OCI-M2 (cell line): ENCODE results near the gene XAGE3.
"Not testable (repeated sequence)": the region's sequence is repeated elsewhere in the genome, so short reads cannot be mapped to it uniquely, and the experiment has no call there.

Experiments used
- DNase-seq: peaks from one replicate; lab custom pipeline; 2025; ENCODE audit not compliant: unreplicated experiment; lab: John Stamatoyannopoulos, UW

The XAGE3 gene, protein sequence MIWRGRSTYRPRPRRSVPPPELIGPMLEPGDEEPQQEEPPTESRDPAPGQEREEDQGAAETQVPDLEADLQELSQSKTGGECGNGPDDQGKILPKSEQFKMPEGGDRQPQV

GRCh38 chrX:52867610-52868348 lies at the start of gene XAGE3:
Gene XAGE3, minus strand, starts transcription at chrX:52868083. Its CDS starts 950 bp downstream, at chrX:52867133.
- DNase-seq = no peak

DNA sequence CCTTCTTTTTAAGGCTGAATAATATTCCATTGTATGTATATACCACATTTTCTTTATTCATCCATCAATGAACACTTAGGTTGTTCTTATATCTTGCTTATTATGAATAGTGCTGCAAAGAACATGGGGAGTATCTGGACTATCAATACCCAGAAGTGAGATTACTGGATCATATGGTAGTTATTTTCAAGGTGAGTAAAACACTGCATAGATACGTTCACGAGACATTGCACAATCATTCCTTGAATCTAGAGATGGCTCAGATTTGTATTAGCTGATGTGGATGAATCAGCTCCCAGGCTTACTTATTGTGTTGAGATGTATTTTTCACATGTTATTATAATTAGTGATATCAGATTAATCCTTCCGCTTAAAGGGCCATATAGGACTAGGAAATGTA lies 46.8 kb upstream of the XAGE3 start:
- not testable (repeated sequence) for DNase-seq

GRCh38 chrX:52913681-52914080 lies 45.8 kb upstream of the XAGE3 start:
- not testable (repeated sequence) for DNase-seq

- DNase-seq = not testable (repeated sequence)
These were observed 41.6 kb upstream of the XAGE3 start for GRCh38 chrX:52909313-52909969.

GRCh38 chrX:52907900-52908299 lies 40.0 kb upstream of the XAGE3 start:
- DNase-seq = not testable (repeated sequence)

GRCh38 chrX:52907137-52907536 lies 39.3 kb upstream of the XAGE3 start:
- not testable (repeated sequence) for DNase-seq

GRCh38 chrX:52906072-52906471 lies 38.2 kb upstream of the XAGE3 start:
- not testable (repeated sequence) for DNase-seq

DNA sequence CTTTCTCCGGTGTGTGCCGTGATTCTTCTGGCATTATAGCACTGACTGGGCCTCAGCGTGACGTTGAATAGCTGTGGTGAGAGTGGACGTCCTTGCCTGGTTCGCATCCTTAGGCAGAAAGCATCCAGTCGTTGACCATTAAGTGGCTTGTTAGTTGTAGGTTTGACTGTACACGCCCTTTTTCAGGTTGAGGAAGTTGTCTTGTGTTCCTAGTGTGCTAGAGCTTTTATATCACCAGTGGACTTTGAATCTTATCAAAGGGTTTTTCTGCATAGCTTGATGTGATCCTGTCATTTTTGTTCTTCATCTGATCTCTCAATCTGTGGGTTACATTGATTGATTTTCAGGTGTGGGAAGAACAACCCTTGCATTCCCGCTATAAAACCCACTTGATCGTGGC lies 37.6 kb upstream of the XAGE3 start:
- DNase-seq = not testable (repeated sequence)

DNA sequence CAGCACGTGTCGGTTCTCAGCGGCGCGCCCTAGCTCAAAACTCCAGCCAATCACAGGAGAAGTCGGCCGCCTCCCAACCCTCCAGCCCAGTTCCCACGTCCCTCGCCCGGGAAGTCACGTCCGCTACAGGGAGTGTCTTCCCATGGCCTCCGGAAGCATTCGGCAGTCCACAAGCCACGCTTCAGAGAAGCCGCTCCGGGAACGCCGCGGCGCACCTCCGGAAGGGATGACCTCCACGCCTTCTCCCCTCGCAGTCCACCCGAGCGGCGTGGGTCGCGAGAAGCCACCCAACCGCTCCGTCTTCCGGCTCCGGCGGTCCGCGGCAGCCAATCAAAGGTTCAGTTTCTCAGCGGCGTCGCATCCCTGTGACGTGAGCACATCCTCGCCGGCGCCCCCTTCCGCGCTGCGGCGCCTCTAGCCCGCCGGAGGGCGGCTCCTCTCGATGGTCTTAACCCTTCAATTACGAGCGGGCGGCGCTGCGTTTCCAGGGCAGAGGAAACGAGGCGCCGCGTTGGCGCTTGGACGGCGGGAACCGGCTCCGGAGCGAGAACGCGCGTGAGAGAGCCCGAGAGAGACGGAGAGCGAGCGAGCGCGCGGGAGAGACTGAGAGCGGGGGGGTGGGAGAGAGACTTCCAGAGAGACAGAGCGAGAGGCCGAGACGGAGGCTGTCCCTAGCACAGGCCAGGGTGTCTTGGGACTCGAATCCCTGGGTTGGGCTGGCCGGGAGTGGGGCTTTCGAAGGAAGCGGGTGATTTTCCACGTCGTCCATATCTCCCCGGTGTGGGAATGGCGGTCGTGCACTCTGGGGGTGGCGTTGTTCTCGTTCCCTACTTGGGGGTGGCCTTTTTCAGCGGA lies 29.2 kb upstream of the XAGE3 start, which contains the start of gene FAM156B:
Gene FAM156B (plus strand): TSS at position 476 of the 855 bp plus-strand sequence. CDS start 9,896 bp downstream, outside the sequence.
- not testable (repeated sequence) for DNase-seq

DNA sequence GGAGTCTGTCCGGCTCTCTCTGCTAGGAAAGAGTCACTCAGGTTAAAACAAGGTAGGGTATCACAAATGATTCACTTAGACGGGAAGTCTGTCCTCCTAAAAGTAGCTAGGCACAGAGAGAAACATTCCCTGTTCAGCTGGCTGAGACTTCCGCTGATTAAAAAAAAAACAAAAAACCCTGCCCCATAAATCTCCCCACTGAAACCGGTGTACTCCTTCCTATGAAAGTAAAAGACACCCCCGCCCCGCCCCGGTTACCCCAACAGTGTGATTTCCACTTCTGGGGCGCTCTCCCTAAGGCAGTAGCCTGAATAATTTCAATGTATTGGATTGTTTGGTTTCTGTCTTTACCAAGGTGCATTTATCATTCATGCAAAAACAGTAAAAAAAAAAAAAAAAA lies 28.6 kb upstream of the XAGE3 start:
- not testable (repeated sequence) for DNase-seq

- DNase-seq = not testable (repeated sequence)
These were observed 20.2 kb upstream of the XAGE3 start for GRCh38 chrX:52888090-52888489.

DNA sequence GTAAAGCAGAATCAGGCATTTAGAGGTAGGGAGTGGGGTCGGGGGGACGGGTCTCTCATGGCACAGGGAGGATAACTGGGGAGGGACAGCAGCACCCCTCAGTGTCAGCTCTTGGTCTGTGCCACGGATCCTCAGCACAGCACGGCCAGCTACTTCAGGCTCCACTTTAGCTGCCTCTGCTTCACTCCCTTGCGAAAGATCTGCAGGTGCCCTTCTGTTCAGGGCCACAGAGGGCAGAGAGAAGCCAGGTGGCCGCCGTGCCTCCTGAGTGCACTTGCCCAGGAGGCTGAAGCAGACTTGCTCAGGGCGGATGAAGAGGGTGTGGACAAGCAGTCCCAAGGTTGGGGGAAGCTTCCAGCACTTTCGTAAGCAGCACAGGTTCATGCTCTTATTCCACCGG lies 19.6 kb upstream of the XAGE3 start:
- not testable (repeated sequence) for DNase-seq

DNA sequence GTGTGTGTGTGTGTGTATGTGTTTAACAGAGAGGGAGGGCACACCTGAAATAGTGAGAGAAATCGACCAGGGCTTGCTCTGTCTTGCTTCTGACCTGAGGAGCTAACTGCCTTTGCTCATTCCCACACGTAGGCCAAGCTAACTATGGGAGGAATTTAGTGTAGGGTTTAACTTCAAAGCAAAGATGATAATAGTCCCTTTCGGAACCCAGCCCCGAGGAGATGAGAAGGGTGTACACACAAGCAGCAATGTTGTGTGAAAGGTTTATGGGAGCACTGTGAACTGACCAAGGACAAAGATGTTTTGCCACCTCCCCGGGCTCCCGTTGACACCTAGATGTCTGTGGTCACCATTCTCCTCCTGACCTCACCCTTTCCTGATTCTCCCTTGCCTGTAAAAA lies 8.5 kb upstream of the XAGE3 start:
- DNase-seq = not testable (repeated sequence)

DNA sequence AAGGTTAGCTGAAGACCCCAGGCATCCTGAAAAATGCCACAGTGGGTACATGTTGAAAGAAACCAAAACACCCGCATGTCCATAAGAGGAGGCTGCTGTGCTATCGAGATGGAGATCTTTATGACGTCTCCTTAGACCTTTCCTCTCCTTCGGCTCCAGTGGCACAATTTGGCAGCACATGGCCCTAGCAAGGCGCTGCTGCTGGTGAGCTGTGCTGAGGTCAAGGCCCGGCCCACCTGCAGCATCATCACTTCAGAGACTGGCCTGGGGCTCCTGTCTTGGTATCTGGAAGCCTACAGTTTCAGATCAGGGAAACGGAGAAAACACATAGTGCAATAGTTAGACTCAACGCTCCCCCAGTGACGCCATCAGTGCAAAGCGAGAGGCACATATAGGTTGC lies 7.6 kb upstream of the XAGE3 start:
- not testable (repeated sequence) for DNase-seq

DNA sequence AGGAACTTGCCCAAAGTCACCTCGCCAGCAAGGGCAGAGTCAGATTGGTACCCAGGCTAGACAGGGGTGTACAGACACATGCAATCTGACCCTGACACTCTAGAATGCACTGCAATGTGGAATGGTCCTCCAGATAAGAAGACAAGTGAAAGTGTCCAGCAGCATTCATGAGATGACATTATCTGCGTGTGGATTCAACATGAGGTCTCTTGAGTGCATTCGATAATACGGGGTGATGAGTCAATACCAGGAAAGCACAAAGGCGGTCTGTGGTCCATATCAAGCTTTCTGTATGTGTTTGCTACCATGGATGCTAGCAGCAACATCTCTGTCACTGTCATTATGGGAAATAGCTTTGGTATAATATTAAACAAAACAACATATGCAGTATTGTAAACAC lies 6.8 kb upstream of the XAGE3 start:
- DNase-seq = no peak

- DNase-seq = not testable (repeated sequence)
These were observed 5.9 kb upstream of the XAGE3 start for GRCh38 chrX:52873825-52874224.

DNA sequence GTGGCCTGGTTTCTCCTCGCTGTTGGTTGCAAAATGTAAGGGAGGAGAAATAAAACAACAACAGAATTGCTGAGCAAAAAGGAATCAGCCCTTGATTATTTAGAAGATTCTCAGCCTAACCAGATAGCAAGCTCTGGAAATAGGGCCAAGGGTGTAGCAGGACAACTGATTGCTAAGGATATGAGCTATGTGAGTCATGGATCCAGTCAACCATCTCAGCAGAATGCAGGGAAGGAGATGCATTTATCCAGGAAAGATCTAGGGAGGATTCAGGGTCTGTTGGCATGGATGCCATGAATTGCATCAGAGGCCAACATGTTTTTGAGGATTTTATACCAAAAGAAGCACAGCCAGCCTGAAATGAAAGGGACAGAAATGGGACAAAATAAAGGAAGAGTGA lies 2.2 kb upstream of the XAGE3 start:
- DNase-seq = no peak

- no peak for DNase-seq
These were observed 2.4 kb downstream of the XAGE3 start for GRCh38 chrX:52865343-52865998.

DNA sequence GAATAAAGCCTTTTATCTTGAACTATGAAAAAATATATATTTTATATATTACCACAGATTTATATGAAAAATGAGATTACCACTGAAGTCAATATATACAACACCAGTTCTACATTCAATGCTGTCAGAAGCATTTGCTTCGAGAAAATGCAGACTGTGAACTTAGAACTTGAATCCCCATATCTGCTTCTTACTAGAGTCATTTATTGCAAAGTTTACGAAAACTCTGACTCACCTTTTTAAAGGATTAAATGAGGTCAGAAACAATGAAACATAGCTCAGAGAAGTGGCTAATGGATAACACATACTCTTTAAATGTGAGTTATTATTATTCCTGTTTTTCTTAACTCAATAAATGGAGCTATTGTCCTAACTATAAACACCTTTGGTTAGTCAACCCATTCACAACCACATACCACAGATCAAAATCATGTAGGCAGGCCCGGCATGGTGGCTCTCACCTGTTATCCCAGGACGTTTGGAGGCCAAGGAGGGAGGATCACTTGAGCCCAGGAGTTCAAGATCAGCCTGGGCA lies 10.8 kb downstream of the XAGE3 start:
- DNase-seq = not testable (repeated sequence)

- no peak for DNase-seq
These were observed 15.6 kb downstream of the XAGE3 start for GRCh38 chrX:52852110-52852860.
